ENCODE results near the gene LCE3E.

DNA sequence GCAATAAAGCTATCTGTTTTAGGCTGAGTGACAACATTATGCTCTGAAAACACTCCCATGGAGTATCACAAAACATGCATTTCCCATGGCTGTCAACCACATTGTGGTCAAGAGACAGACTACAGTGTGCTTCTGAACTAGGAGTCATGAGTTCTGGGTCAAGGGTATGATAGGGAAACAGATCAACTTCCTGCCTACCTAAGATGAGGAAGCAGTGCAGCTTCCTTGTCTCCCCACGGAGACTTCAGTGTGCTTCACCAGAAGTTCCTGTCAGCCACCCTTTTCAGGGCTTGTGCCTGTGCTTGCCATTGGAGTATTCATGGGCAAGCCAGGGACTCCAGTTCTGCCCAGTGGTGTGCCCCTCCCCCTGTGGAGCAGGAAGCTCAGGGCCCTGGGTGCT lies 19.9 kb downstream of the LCE3E start:
- no peak for TF ChIP-seq EZH2phosphoT487 (IDR thresholded peaks at IDR 0.05; ENCODE audit: borderline replicate concordance)
- TF ChIP-seq, protein P1, sequence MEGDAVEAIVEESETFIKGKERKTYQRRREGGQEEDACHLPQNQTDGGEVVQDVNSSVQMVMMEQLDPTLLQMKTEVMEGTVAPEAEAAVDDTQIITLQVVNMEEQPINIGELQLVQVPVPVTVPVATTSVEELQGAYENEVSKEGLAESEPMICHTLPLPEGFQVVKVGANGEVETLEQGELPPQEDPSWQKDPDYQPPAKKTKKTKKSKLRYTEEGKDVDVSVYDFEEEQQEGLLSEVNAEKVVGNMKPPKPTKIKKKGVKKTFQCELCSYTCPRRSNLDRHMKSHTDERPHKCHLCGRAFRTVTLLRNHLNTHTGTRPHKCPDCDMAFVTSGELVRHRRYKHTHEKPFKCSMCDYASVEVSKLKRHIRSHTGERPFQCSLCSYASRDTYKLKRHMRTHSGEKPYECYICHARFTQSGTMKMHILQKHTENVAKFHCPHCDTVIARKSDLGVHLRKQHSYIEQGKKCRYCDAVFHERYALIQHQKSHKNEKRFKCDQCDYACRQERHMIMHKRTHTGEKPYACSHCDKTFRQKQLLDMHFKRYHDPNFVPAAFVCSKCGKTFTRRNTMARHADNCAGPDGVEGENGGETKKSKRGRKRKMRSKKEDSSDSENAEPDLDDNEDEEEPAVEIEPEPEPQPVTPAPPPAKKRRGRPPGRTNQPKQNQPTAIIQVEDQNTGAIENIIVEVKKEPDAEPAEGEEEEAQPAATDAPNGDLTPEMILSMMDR (conservative IDR thresholded peaks at IDR 0.05; ENCODE audit: low read length): no peak
